OCI-LY3 (cell line): ENCODE data around the gene TCEAL3.

Experiments used
- H2AFZ ChIP-seq: fragments of 200-600, 300-600 bp; shearing (Covaris generic); 2 replicates; pipeline ENCODE4 v1.6.0; 2014; ENCODE audit warnings: antibody characterized with exemption, low read depth, low read length
- H3K27ac ChIP-seq: fragments of 200-600, 300-600 bp; sonication (generic); 2 replicates; pipeline ENCODE4 v1.5.1; 2014; ENCODE audit warnings: mild to moderate bottlenecking, low read length, moderate library complexity, mixed read lengths
- H3K27me3 ChIP-seq: fragments of 200-600, 300-600 bp; sonication (generic); 2 replicates; pipeline ENCODE4 v1.6.1; 2014; ENCODE audit warnings: low read depth, low read length, mixed read lengths
- H3K36me3 ChIP-seq: fragments of 200-600, 300-600 bp; sonication (generic); replicated peaks from 2 replicates; pipeline ENCODE3; 2014; ENCODE audit warnings: low read depth, low read length, mixed read lengths
- H3K4me1 ChIP-seq: fragments of 300-600, 200-600 bp; sonication (generic); 2 replicates; pipeline ENCODE4 v1.6.1; 2014; ENCODE audit warnings: low read length, mixed read lengths
- H3K4me2 ChIP-seq: fragments of 200-600, 300-600 bp; sonication (generic); 2 replicates; pipeline ENCODE4 v1.6.1; 2014; ENCODE audit warnings: low read length, mixed read lengths
- H3K4me3 ChIP-seq: fragments of 300-600, 200-600 bp; sonication (generic); 2 replicates; pipeline ENCODE4 v1.5.1; 2014; ENCODE audit warnings: antibody characterized with exemption, mild to moderate bottlenecking, low read length, moderate library complexity
- H3K79me2 ChIP-seq: fragments of 300-600, 200-600 bp; shearing (Covaris generic); 2 replicates; pipeline ENCODE4 v1.6.1; 2014; ENCODE audit warnings: mild to moderate bottlenecking, low read length, mixed read lengths
- H3K9ac ChIP-seq: fragments of 300-600, 200-600 bp; shearing (Covaris generic); 2 replicates; pipeline ENCODE4 v1.6.0; 2014; ENCODE audit warnings: mild to moderate bottlenecking, low read length, moderate library complexity
- H3K9me3 ChIP-seq: fragments of 200-600, 300-600 bp; shearing (Covaris generic); 2 replicates; pipeline ENCODE4 v1.6.1; 2014; ENCODE audit warnings: low read length, mixed read lengths; ENCODE audit not compliant: insufficient read depth
- H4K20me1 ChIP-seq: fragments of 200-600, 300-600 bp; sonication (generic); 2 replicates; pipeline ENCODE4 v1.6.1; 2016; ENCODE audit warnings: low read length, mixed read lengths; ENCODE audit not compliant: insufficient read depth
- EZH2phosphoT487 ChIP-seq: fragments of 200-600 bp; shearing (Covaris generic); IDR thresholded peaks from 2 replicates; pipeline ENCODE4 v1.6.1; 2018; ENCODE audit warnings: antibody characterized with exemption, mixed run types, low read depth
- TF ChIP-seq, protein P1 (sequence below): fragments of 200-600, 300-600 bp; sonication (generic); IDR thresholded peaks from 2 replicates; pipeline ENCODE4 v1.5.1; 2014; ENCODE audit warnings: antibody characterized with exemption, low read length, low read depth

TCEAL3 gene, protein sequence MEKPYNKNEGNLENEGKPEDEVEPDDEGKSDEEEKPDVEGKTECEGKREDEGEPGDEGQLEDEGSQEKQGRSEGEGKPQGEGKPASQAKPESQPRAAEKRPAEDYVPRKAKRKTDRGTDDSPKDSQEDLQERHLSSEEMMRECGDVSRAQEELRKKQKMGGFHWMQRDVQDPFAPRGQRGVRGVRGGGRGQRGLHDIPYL

DNA sequence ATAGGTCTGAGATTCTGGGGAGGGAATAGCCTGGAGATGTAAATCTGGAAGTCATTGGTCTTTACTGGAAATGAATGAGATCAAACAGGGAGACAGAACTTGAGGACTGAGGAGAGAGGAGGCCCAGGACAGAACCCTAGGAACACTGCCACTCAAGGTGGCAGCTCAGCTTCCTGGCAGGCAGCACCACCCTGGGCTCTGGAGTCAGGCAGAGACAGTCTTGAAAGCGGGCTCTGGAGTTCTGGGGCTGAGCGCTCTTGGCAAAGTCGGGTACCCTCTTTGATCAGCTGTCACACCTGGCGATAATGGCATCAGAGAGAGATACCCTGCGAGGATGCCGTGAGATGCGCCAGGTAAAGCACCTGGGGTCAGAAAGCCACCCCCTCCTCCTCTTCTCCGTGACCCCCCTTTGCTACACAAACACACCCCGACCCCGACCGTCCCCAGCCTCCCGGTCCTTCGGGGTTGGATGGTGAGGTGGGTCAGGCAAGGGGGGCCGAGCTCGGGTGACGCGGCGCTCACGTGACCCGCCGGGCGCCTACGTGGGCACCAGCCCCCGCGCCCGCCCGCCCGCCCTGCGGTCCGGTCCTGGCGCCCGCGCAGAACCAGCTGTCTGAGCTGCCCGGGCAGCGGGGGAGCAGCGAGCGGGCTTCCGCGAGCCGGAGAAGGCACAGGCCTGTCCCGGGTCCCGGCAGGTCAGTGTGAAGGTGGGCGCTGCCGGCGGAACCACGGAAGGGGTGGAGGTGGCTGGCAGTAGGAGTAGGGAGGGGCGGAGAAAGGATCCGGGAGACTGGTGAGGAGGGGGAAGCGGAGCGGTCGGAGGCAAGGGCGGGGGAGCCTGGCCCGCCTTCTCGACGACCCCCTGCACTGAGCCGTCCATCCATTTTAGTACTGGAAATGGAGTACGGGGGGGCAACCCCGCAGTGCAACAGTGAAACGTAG lies at the start of gene TCEAL3:
Gene TCEAL3 (plus strand): TSS at position 600 of the 942 bp plus-strand sequence. CDS start 1,102 bp downstream, outside the sequence.
- H3K27me3 ChIP-seq = peaks cover 7% of the 10 kb centered on the region; the same call in 1 of the 2 replicates
- peaks cover 8% of the 10 kb centered on the region; the same call in 1 of the 2 replicates for H3K4me1 ChIP-seq
- H3K9ac ChIP-seq = peak within 1 kb of the TSS; percentile 75
- no peaks in the 10 kb centered on the region for H4K20me1 ChIP-seq
- H3K27ac ChIP-seq = no peak within 1 kb of the TSS; the same call in 1 of the 2 replicates
- TF ChIP-seq, protein P1, sequence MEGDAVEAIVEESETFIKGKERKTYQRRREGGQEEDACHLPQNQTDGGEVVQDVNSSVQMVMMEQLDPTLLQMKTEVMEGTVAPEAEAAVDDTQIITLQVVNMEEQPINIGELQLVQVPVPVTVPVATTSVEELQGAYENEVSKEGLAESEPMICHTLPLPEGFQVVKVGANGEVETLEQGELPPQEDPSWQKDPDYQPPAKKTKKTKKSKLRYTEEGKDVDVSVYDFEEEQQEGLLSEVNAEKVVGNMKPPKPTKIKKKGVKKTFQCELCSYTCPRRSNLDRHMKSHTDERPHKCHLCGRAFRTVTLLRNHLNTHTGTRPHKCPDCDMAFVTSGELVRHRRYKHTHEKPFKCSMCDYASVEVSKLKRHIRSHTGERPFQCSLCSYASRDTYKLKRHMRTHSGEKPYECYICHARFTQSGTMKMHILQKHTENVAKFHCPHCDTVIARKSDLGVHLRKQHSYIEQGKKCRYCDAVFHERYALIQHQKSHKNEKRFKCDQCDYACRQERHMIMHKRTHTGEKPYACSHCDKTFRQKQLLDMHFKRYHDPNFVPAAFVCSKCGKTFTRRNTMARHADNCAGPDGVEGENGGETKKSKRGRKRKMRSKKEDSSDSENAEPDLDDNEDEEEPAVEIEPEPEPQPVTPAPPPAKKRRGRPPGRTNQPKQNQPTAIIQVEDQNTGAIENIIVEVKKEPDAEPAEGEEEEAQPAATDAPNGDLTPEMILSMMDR = no peak
- no peak for TF ChIP-seq EZH2phosphoT487
- peak within 1 kb of the TSS; percentile 96 for H3K4me2 ChIP-seq
- H2AFZ ChIP-seq = peak within 1 kb of the TSS; percentile 97
- no peaks in the 10 kb centered on the region for H3K36me3 ChIP-seq
- H3K79me2 ChIP-seq = no peaks in the 10 kb centered on the region
- peak within 1 kb of the TSS; percentile 95 for H3K4me3 ChIP-seq
- no peaks in the 10 kb centered on the region for H3K9me3 ChIP-seq

DNA sequence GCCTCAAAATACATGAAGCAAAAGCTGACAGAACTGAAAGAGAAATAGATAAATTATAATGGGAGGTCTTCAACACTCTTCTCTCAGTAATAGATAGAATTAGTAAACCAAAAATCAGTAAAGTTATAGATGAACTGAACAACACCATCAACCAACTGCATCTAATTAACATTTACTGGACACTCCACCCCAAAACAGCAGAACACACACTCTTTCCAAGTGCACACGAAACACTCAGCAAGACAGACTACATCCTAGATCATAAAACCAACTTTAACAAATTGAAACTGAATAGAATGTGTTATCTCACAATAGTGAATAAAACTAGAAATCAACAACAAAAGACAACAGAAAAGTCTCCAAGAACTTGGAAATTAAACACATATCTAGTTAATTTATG lies 47.5 kb upstream of the TCEAL3 start:
- Histone ChIP-seq H3K4me1 (peaks cover 6% of the 10 kb centered on the region), H3K4me2 (no peak overlapping the region), H3K9ac (no peak overlapping the region), H3K27me3 (no peaks in the 10 kb centered on the region), H3K36me3 (no peaks in the 10 kb centered on the region), H3K27ac (no peak overlapping the region), H3K4me3 (no peak overlapping the region), H3K79me2 (no peaks in the 10 kb centered on the region), H2AFZ (no peak overlapping the region), H4K20me1 (no peaks in the 10 kb centered on the region), H3K9me3 (no peaks in the 10 kb centered on the region)
- TF ChIP-seq EZH2phosphoT487 = no peak
- TF ChIP-seq, protein P1 = no peak

DNA sequence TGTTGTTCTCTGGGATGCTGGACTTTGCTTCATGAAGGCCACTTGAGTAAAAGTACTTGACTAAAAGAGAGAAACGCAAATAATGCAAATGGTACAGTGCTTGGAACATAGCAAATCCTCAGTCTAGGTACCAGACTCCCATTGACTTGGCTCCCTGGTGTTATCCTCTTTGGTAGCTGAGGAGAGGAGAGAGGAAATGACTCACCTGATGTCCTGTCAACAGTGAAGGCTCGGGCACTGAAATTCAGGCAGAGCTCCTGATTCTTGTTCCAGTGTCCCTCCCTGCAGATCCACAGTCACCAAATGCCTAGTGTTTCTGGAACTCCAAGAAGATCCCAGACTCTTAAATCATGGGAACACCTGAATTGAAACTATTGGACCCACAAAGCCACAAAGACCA lies 45.0 kb upstream of the TCEAL3 start:
- Histone ChIP-seq H3K9me3 (no peaks in the 10 kb centered on the region), H3K4me3 (no peak overlapping the region), H3K27ac (no peak overlapping the region), H3K4me1 (peaks cover 13% of the 10 kb centered on the region), H3K9ac (no peak overlapping the region), H2AFZ (no peak overlapping the region), H3K4me2 (no peak overlapping the region), H4K20me1 (no peaks in the 10 kb centered on the region), H3K79me2 (no peaks in the 10 kb centered on the region), H3K27me3 (no peaks in the 10 kb centered on the region), H3K36me3 (no peaks in the 10 kb centered on the region)
- TF ChIP-seq EZH2phosphoT487 = no peak
- TF ChIP-seq, protein P1 = no peak

DNA sequence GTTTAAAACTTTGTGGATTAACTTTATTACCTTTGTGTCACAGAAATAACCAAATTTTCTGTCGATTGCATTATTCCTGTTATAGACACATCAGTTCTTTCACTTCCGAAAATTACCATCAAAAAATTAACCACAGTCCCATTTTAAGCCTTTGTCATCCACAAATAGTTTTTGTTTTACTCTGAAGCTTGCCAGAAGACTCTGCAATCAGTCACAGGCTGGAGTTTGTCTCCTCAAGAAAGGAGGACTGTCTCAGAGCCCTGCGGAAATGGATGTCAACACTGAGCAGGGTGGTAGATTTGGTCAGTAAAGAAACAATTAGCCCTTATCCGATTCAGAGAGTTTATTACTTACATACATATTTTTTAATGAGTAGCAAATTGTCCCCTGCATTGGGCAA lies 42.6 kb upstream of the TCEAL3 start:
- no peaks in the 10 kb centered on the region for H3K36me3 ChIP-seq

More for the DNA sequence above, 42.6 kb upstream of the TCEAL3 start:
- no peak for TF ChIP-seq EZH2phosphoT487
- TF ChIP-seq, protein P1 = no peak
- peak overlapping the region; percentile 28 for H3K4me2 ChIP-seq
- no peak overlapping the region for H2AFZ ChIP-seq
- no peaks in the 10 kb centered on the region for H3K79me2 ChIP-seq
- H3K4me1 ChIP-seq = peaks cover 13% of the 10 kb centered on the region
- H3K27ac ChIP-seq = no peak overlapping the region
- H3K4me3 ChIP-seq = no peak overlapping the region
- H3K9me3 ChIP-seq = no peaks in the 10 kb centered on the region
- H3K9ac ChIP-seq = no peak overlapping the region
- H3K27me3 ChIP-seq = no peaks in the 10 kb centered on the region
- H4K20me1 ChIP-seq = no peaks in the 10 kb centered on the region
